GM19467 (cell line): Measurements from ENCODE around the gene RBM47.
"Not testable (repeated sequence)": the region's sequence is repeated elsewhere in the genome, so short reads cannot be mapped to it uniquely, and the experiment has no call there.

Experiments used
- ATAC-seq: cut with Tn5 transposase; IDR thresholded peaks from one replicate; pipeline ENCODE4 v1.9.1; 2021; ENCODE audit warnings: mild to moderate bottlenecking, moderate library complexity; ENCODE audit not compliant: unreplicated experiment

RBM47 gene

GRCh38 chr4:40418430-40419230 is 211.0 kb downstream of the RBM47 start:
- no peak for ATAC-seq

- ATAC-seq = no peak
These were observed 211.7 kb downstream of the RBM47 start for GRCh38 chr4:40417941-40418340.

GRCh38 chr4:40414673-40415072 is 215.0 kb downstream of the RBM47 start:
- no peak for ATAC-seq

- ATAC-seq = no peak
These were observed 216.5 kb downstream of the RBM47 start for GRCh38 chr4:40412866-40413795.

GRCh38 chr4:40412388-40412787 is 217.3 kb downstream of the RBM47 start:
- no peak for ATAC-seq

GRCh38 chr4:40409835-40410234 is 219.8 kb downstream of the RBM47 start:
- ATAC-seq = no peak

- ATAC-seq = not testable (repeated sequence)
These were observed 222.2 kb downstream of the RBM47 start for GRCh38 chr4:40407468-40407867.

- no peak for ATAC-seq
These were observed 223.3 kb downstream of the RBM47 start for GRCh38 chr4:40406340-40406739.

- no peak for ATAC-seq
These were observed 224.5 kb downstream of the RBM47 start for GRCh38 chr4:40405193-40405592.

GRCh38 chr4:40403081-40403480 is 226.6 kb downstream of the RBM47 start:
- ATAC-seq = no peak

- ATAC-seq = no peak
These were observed 227.1 kb downstream of the RBM47 start for GRCh38 chr4:40402556-40402955.

GRCh38 chr4:40401631-40402030 is 228.0 kb downstream of the RBM47 start:
- ATAC-seq = no peak

- no peak for ATAC-seq
These were observed 228.6 kb downstream of the RBM47 start for GRCh38 chr4:40401096-40401495.

GRCh38 chr4:40399578-40399977 is 230.1 kb downstream of the RBM47 start:
- no peak for ATAC-seq

GRCh38 chr4:40395908-40396793 is 233.5 kb downstream of the RBM47 start:
- no peak for ATAC-seq

- no peak for ATAC-seq
These were observed 234.3 kb downstream of the RBM47 start for GRCh38 chr4:40395166-40395900.

GRCh38 chr4:40394236-40394635 is 235.4 kb downstream of the RBM47 start:
- ATAC-seq = no peak

GRCh38 chr4:40392241-40392640 is 237.4 kb downstream of the RBM47 start:
- not testable (repeated sequence) for ATAC-seq

GRCh38 chr4:40389986-40390385 is 239.7 kb downstream of the RBM47 start:
- ATAC-seq = no peak

GRCh38 chr4:40388239-40388638 is 241.4 kb downstream of the RBM47 start:
- no peak for ATAC-seq
